Caco-2 (cell line): ENCODE measurements around the gene CA6. TPM values are rescaled to one million over a fixed set of nuclear protein-coding genes. Genes with fewer than 3 reads are reported as not detected.

Experiments used
- BruUV-seq: library from RNA; stranded (reverse); fragments of 400-500 nt; replicated peaks from 2 replicates; lab custom pipeline; 2021; lab: Mats Ljungman, UMichigan
- CTCF ChIA-PET: fragments of 300-600 bp; sonication (Branson Sonifier 250); formaldehyde crosslinking; loops from one replicate; lab custom pipeline; 2022; ENCODE audit warnings: antibody characterized with exemption; lab: Charles Lee
- POLR2A ChIA-PET: fragments of 300-600 bp; sonication (Branson Sonifier 250); formaldehyde crosslinking; loops from one replicate; lab custom pipeline; 2022; ENCODE audit warnings: antibody characterized with exemption; lab: Charles Lee
- DNase-seq, 2 experiments: peaks; one replicate each; pipeline versions ENCODE4 v3.0.0 to v3.0.0-alpha.2; 2020 to 2022
- H3K27me3 ChIP-seq: replicated peaks from 2 replicates; pipeline ENCODE4 v1.6.0; 2011; ENCODE audit warnings: low read length; ENCODE audit not compliant: control insufficient read depth, insufficient read depth
- H3K36me3 ChIP-seq: 2 replicates; pipeline ENCODE4 v1.5.1; 2011; ENCODE audit warnings: low read length; ENCODE audit not compliant: control insufficient read depth, insufficient read depth
- H3K4me1 ChIP-seq: fragments of 250-450 bp; sonication (Bioruptor Pico); 2 replicates; pipeline ENCODE4 v1.5.1; 2020; ENCODE audit warnings: mild to moderate bottlenecking
- H3K4me3 ChIP-seq: 2 replicates; pipeline ENCODE4 v1.5.1; 2011; ENCODE audit warnings: low read depth, mild to moderate bottlenecking, control low read depth, low read length
- H3K9me3 ChIP-seq: fragments of 250-450 bp; sonication (Bioruptor Pico); 2 replicates; pipeline ENCODE4 v1.5.1; 2020; ENCODE audit warnings: mild to moderate bottlenecking, moderate library complexity
- H3K27ac Mint-ChIP-seq: one replicate; pipeline ENCODE4 v1.8.0; 2022; ENCODE audit warnings: mixed read lengths; ENCODE audit not compliant: unreplicated experiment
- H3K27me3 Mint-ChIP-seq: one replicate; pipeline ENCODE4 v1.8.0; 2022; ENCODE audit warnings: mixed read lengths; ENCODE audit not compliant: insufficient read depth, unreplicated experiment
- H3K36me3 Mint-ChIP-seq: one replicate; pipeline ENCODE4 v1.8.0; 2022; ENCODE audit warnings: mild to moderate bottlenecking, mixed read lengths; ENCODE audit not compliant: insufficient read depth, unreplicated experiment
- H3K4me1 Mint-ChIP-seq: one replicate; pipeline ENCODE4 v1.8.0; 2022; ENCODE audit warnings: low read depth, mixed read lengths; ENCODE audit not compliant: unreplicated experiment
- H3K4me3 Mint-ChIP-seq: one replicate; pipeline ENCODE4 v1.8.0; 2022; ENCODE audit warnings: mild to moderate bottlenecking, moderate library complexity, mixed read lengths; ENCODE audit not compliant: unreplicated experiment
- H3K9me3 Mint-ChIP-seq: one replicate; pipeline ENCODE4 v1.8.0; 2022; ENCODE audit warnings: mixed read lengths; ENCODE audit not compliant: unreplicated experiment
- intact Hi-C: fragments of 100-400 bp; cut with micrococcal nuclease; formaldehyde crosslinking; loops from one replicate; pipeline ENCODE4 v1.10.0; 2022; ENCODE audit not compliant: unreplicated experiment
- total RNA-seq: library from RNA; stranded (reverse); gene quantifications from 2 replicates; pipeline ENCODE4 v1.2.3, GENCODE V29; 2022
- TF ChIP-seq, protein P1 (sequence below), 2 experiments: fragments of 200-600 bp in 1 of 2; IDR thresholded peaks; 1 replicate in 1 of 2; 2 replicates in 1 of 2; pipeline versions ENCODE4 v1.5.1 to v1.8.0; 2011 to 2022; ENCODE audit warnings: antibody characterized with exemption in 1 of 2, control low read depth in 1 of 2, inconsistent platforms in 1 of 2, low read depth in 1 of 2, low read length in 1 of 2, mild to moderate bottlenecking in 1 of 2, moderate library complexity in 1 of 2; ENCODE audit not compliant: insufficient read depth in 1 of 2, severe bottlenecking in 1 of 2, unreplicated experiment in 1 of 2

CA6 gene
- total RNA-seq, 1 experiment from 2014 or later, result not detected

DNA sequence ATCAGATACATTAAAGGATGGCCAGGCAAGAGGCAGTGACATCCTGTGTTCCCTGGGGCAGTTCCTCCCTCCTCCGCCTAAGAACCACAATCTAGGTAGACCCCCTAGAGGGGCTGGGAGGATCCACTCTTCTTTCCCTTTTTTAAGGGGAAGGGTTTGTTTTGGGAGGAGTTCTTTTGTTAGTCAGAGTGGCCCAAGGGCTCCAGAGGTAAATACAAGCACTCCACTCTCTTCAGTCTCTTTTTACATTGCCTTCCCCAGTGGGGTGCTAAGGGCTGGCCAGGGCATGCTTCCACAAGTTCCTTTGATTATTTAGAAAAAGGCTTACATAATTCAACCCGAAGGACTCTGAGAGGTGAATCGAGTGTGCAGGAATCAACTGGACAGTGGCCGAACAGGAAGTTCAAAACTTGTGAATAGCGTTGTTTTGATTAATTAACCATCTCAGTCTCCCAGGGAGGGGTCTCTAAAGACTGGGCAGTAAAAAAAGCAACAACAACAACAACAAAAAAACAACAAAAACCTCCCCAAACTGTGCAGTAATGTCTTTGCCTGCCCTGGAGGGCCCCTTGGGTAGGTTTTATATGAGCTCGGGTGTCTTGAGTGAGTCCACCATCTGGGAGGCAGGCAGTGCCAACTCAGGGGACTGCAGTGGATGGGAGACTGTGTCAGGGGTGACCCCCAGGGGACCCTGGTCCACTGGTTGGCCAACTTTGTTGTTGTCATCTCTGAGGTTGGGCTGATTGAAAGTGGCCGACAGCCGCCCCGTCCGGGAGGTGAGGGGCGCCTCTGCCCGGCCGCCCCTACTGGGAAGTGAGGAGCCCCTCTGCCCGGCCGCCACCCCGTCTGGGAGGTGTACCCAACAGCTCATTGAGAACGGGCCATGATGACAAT, 34.0 kb upstream of the CA6 start:
- H3K36me3 Mint-ChIP-seq, result no peaks in the 10 kb centered on the region
- POLR2A ChIA-PET, result no interaction called here
- 0 out of 2 replicates have a peak, but pooled peaks cover 11% of the 10 kb centered on the region for H3K4me1 ChIP-seq
- H3K36me3 ChIP-seq, result no peaks in the 10 kb centered on the region
- H3K27me3 Mint-ChIP-seq, result no peaks in the 10 kb centered on the region
- CTCF ChIA-PET, result no interaction called here
- peaks cover 7% of the 10 kb centered on the region for H3K4me1 Mint-ChIP-seq
- DNase-seq, result no peak
- BruUV-seq, result no TSS peak
- intact Hi-C loops, result no loop called here
- TF ChIP-seq, protein P1, sequence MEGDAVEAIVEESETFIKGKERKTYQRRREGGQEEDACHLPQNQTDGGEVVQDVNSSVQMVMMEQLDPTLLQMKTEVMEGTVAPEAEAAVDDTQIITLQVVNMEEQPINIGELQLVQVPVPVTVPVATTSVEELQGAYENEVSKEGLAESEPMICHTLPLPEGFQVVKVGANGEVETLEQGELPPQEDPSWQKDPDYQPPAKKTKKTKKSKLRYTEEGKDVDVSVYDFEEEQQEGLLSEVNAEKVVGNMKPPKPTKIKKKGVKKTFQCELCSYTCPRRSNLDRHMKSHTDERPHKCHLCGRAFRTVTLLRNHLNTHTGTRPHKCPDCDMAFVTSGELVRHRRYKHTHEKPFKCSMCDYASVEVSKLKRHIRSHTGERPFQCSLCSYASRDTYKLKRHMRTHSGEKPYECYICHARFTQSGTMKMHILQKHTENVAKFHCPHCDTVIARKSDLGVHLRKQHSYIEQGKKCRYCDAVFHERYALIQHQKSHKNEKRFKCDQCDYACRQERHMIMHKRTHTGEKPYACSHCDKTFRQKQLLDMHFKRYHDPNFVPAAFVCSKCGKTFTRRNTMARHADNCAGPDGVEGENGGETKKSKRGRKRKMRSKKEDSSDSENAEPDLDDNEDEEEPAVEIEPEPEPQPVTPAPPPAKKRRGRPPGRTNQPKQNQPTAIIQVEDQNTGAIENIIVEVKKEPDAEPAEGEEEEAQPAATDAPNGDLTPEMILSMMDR (IDR thresholded peaks at IDR 0.05; ENCODE audit: insufficient read depth in 1 of 2, low read depth in 1 of 2, low read length in 1 of 2, severe bottlenecking in 1 of 2, unreplicated experiment in 1 of 2), result no peak
- no peaks in the 10 kb centered on the region for H3K27me3 ChIP-seq
- H3K9me3 ChIP-seq, result peaks cover 5% of the 10 kb centered on the region; the same call in 1 of the 2 replicates
- no peak overlapping the region for H3K27ac Mint-ChIP-seq
- H3K4me3 Mint-ChIP-seq, result no peak overlapping the region
- H3K4me3 ChIP-seq, result no peak overlapping the region
- H3K9me3 Mint-ChIP-seq, result no peaks in the 10 kb centered on the region

DNA sequence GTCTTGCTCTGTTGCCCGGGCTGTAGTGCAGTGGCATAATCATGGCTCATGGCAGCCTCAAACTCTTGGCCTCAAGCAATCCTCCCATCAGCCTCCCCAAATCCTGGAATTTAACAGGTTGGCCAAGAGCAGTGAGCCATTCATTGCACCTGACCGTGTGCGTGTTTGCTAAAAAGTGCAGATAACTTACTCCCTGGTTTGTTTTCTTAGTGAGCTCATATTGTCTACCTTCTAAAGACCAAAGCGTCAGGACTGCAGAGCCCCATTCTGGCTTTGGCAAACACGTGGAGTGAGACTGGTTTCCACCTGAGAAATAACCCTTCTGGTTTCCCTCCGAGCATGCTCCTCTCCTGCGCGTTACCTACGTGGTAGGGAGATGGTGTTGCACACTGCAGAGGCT, 32.2 kb upstream of the CA6 start:
- intact Hi-C loops, result no loop called here
- no peaks in the 10 kb centered on the region for H3K36me3 Mint-ChIP-seq
- DNase-seq, result peak; percentile 40 to 44
- H3K4me1 Mint-ChIP-seq, result peaks cover 2% of the 10 kb centered on the region
- CTCF ChIA-PET, result interaction anchor here (0.5 to 1.4 kb wide), 4 partner anchors 10 to 321 kb away, joined by 3 to 7 read pairs (median 3); partner anchors contain the start of gene H6PD
- H3K36me3 ChIP-seq, result no peaks in the 10 kb centered on the region
- H3K9me3 ChIP-seq, result peaks cover 5% of the 10 kb centered on the region; the same call in 1 of the 2 replicates
- TF ChIP-seq, protein P1 (IDR thresholded peaks at IDR 0.05; ENCODE audit: insufficient read depth in 1 of 2, low read depth in 1 of 2, low read length in 1 of 2, severe bottlenecking in 1 of 2, unreplicated experiment in 1 of 2), result no peak
- peak overlapping the region; percentile 35 for H3K27ac Mint-ChIP-seq
- H3K27me3 ChIP-seq, result no peaks in the 10 kb centered on the region
- no peaks in the 10 kb centered on the region for H3K27me3 Mint-ChIP-seq
- H3K4me3 Mint-ChIP-seq, result no peak overlapping the region
- POLR2A ChIA-PET, result interaction anchor here (1.2 kb wide), 1 partner anchor 35 kb away, joined by 3 read pairs; the partner anchor contains the start of gene ENO1
- H3K9me3 Mint-ChIP-seq, result no peaks in the 10 kb centered on the region
- 0 out of 2 replicates have a peak, but pooled peaks cover 9% of the 10 kb centered on the region for H3K4me1 ChIP-seq
- no peak overlapping the region for H3K4me3 ChIP-seq
- BruUV-seq, result no TSS peak

DNA sequence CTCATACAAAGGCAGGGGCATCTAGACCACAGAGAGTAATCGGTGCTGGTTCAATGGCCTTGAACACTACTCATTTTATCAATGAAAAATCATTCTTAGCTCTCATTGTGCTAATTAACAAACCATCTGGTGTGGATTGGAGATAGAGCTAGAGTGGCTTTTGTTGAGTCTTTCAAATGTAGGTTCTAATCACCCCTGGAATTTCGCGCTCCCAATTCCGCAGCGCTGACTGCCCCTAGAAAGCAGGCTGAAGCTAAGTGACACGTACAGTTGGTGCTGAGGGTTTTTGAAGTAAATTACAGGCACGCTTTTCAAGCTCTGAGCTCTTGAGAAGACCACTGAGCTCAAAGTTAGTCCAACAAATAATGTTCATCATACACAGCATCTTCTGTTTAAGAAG, 31.2 kb upstream of the CA6 start:
- ChIA-PET CTCF (interaction anchor here (0.6 to 1.4 kb wide), 4 partner anchors 49 to 184 kb away, joined by 3 to 7 read pairs (median 4); no protein-coding TSS in a partner anchor), POLR2A (no interaction called here)
- Mint-ChIP-seq H3K9me3 (no peaks in the 10 kb centered on the region), H3K4me3 (no peak overlapping the region), H3K36me3 (no peaks in the 10 kb centered on the region), H3K27me3 (no peaks in the 10 kb centered on the region), H3K4me1 (no peaks in the 10 kb centered on the region), H3K27ac (no peak overlapping the region)
- no peak overlapping the region for H3K4me3 ChIP-seq
- 0 out of 2 replicates have a peak, but pooled peaks cover 7% of the 10 kb centered on the region for H3K4me1 ChIP-seq
- TF ChIP-seq, protein P1 (IDR thresholded peaks at IDR 0.05; ENCODE audit: insufficient read depth in 1 of 2, low read depth in 1 of 2, low read length in 1 of 2, severe bottlenecking in 1 of 2, unreplicated experiment in 1 of 2), result no peak
- no TSS peak for BruUV-seq
- intact Hi-C loops, result no loop called here
- no peak for DNase-seq
- no peaks in the 10 kb centered on the region for H3K27me3 ChIP-seq
- peaks cover 5% of the 10 kb centered on the region; the same call in 1 of the 2 replicates for H3K9me3 ChIP-seq
- H3K36me3 ChIP-seq, result no peaks in the 10 kb centered on the region
